HG03135 (cell line): ENCODE results near the gene SAMD4A.
"Not testable (repeated sequence)": the region's sequence is repeated elsewhere in the genome, so short reads cannot be mapped to it uniquely, and the experiment has no call there.

Source experiments
- ATAC-seq: cut with Tn5 transposase; IDR thresholded peaks from one replicate; pipeline ENCODE4 v1.9.1; 2021; ENCODE audit warnings: mild to moderate bottlenecking, moderate library complexity; ENCODE audit not compliant: unreplicated experiment

SAMD4A gene

GRCh38 chr14:54752611-54753010, 185.7 kb downstream of the SAMD4A start:
- ATAC-seq: not testable (repeated sequence)

DNA sequence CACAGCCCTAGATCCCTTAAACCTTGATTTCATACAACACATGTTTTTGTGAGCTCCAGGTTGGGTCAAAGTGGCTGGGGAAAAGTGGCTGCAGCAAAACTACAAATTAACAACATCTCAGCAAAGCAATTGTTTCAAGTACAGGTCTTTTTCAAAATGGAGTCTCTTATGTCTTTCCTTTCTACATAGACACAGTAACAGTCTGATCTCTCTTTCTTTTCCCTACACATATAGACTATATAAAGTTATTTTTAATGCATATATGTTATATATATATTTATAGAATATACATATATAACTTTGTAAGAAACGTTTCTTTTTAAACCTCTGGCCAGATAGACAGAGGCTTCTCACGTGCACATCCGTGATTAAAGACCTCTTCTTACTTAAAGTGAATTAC, 186.5 kb downstream of the SAMD4A start:
- not testable (repeated sequence) for ATAC-seq

GRCh38 chr14:54754116-54754622, 187.2 kb downstream of the SAMD4A start:
- no peak for ATAC-seq

- ATAC-seq: no peak
Observed at GRCh38 chr14:54754623-54755386, 187.9 kb downstream of the SAMD4A start.

- ATAC-seq: no peak
Observed at GRCh38 chr14:54756656-54757392, 189.9 kb downstream of the SAMD4A start.

DNA sequence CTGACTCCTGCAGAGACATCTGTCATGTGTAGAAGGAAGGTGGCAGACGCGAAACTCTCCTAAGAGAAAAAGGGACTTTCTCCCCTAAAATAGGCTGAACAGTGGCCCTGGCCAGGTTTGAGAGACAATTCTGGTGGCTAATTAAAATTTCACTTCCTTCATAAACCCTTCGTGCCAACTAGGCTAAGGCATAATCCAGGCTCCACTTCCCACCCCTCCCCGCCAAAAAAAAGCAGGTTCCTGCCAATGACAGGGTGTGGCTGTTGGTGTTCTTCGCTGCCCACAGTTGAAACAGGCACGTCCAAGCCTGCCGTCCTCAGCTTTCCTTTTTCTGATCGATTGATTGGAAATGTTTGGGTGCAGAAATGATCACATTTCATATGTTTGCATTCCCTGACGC, 191.1 kb downstream of the SAMD4A start:
- ATAC-seq: no peak

DNA sequence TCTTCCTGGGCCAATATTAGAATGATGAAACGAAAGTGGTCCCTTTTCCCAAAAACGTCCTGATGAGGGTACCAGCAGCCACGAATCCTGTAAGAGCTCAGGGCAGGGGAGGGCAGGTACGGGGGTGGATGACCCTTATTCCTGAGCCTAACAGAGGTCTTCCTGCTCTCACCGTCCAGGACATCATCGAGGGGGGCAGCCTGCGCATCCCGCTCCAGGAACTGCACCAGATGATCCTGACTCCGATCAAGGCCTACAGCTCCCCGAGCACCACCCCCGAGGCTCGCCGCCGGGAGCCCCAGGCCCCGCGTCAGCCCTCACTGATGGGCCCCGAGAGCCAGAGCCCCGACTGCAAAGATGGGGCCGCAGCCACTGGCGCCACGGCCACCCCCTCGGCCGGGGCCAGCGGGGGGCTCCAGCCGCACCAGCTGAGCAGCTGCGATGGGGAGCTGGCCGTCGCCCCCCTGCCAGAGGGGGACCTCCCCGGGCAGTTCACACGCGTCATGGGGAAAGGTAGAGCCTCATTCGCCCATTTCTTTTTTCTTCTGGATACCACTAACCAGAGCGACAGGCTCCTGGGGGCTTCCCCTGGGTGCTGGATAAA, 193.2 kb downstream of the SAMD4A start:
- no peak for ATAC-seq

GRCh38 chr14:54760866-54761575, 194.1 kb downstream of the SAMD4A start:
- no peak for ATAC-seq

DNA sequence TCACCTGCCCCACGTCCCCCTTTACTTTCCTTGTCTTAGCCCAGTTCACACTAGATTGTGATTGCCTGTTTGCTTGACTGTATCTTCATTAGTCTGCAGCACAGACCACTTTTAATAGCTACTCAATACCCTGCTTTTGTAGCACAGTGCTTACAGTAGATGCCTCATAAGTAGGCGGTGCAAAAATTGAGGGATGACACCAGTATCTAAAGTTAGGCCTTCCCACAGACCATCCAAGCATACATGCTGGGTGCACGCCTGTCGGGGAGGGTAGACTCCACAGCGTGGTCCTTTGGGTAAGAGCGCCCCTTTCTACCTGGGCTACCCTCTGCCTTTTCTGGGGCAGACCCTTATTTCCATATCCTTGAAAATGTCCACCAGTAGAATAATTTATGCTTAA, 194.9 kb downstream of the SAMD4A start:
- no peak for ATAC-seq

- no peak for ATAC-seq
Observed at GRCh38 chr14:54762296-54762695, 195.4 kb downstream of the SAMD4A start.

- no peak for ATAC-seq
Observed at GRCh38 chr14:54763761-54764160, 196.8 kb downstream of the SAMD4A start.

- no peak for ATAC-seq
Observed at GRCh38 chr14:54766276-54767138, 199.6 kb downstream of the SAMD4A start.

DNA sequence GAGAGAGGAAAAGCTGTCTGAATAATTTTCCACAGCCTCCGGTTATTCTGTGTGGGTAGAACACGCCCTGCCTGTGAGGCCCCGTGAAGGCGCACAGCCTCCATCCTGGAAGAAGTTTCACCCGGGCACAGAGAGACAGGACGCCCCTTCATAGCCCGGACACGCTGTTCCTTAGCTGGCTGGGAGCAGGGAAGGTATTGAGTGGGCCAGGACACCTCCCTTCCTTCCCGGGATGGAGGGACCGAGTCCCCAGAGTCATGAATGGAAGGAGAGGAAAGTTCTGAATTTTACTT, 200.2 kb downstream of the SAMD4A start:
- no peak for ATAC-seq

DNA sequence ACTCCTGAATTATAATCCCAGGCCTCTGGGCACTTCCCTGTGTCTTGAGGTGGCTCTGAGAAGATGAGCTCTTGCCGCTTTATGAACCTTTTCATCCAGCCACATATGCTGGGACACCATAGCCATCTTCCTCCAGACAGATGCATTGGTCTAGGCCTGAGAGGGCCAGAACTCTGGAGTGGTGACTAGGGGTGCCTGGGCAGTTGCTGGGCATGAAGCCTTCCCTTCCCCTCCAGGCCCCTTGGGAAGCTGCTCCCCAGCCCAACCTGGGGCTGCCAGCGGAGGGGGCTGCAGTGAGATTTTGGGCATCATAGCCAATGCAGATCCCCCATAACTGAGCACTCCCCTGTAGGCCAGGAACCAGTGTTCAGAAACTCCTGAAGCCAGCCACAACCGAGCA, 200.5 kb downstream of the SAMD4A start:
- ATAC-seq: no peak

DNA sequence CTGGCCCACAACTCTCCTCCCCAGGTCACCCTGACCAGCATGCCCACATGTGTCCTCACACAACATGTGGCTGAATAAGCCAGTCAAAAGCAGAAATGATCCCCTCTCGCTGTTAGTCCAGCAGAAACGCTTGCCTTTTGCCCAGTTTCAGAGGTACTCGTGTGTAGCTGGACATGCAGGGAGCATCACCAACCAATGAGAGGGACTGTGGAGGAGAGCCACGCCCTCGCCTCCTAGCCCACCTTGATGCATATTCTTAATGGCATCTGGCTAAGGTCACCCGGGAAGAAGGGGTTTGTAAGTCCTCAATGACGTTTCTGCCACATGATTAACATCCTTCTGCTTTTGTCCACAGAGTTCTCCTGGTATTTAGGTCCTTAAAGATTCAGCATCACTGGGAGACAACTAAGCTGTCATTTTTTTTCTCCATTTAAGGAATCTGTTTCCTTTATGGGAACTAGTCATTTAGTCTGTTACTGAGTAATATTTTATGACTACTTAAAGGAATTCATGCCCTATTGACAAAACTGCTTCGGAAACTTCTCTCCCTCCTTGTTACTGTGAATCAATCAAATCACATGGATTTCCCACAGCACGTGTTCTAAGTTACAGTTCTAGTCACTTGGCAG, 201.7 kb downstream of the SAMD4A start:
- no peak for ATAC-seq

GRCh38 chr14:54769951-54770863, 203.3 kb downstream of the SAMD4A start:
- ATAC-seq: no peak

DNA sequence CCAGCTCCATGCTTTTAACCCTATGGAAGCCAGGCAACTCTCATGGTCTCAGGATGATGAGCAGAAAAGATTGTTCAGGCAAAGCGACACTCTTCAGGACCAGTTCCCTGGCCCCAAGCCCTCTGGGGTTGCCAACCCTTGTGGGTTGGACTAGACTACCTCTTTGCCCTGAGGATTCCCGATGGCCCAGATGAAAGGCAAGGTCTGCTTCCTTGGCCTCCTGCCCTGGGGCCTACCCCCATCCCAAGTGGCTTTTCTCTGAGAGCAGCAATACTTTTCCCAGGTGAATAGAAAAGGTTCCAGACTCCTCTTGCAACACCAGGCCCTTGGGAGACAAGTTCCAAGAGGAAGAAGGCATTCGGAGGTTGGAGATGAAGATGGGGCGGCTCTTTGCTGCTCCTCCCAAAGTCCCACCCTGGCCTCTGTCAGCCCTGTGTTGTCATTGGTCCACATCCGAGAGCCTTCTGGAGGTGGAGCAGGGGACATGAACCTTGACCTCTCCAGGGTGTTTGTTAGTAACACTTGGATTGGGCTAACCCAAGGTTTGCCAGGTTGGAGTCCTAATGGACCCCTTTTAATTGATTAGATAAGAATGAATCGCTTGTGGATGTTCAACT, 204.6 kb downstream of the SAMD4A start:
- ATAC-seq: no peak

- no peak for ATAC-seq
Observed at GRCh38 chr14:54772451-54772881, 205.5 kb downstream of the SAMD4A start.
